Ishikawa (cell line): Measurements from ENCODE around the gene JUNB.

ENCODE experiments used
- CREB1 ChIP-seq: IDR thresholded peaks from 2 replicates; pipeline ENCODE4 v1.6.1; 2012; ENCODE audit warnings: low read depth
- EP300 ChIP-seq: IDR thresholded peaks from 2 replicates; pipeline ENCODE4 v1.6.1; 2012; ENCODE audit warnings: borderline replicate concordance
- NFIC ChIP-seq: IDR thresholded peaks from 2 replicates; pipeline ENCODE4 v1.6.1; 2012
- RAD21 ChIP-seq: IDR thresholded peaks from 2 replicates; pipeline ENCODE4 v1.6.1; 2012; ENCODE audit warnings: low read depth
- TAF1 ChIP-seq: IDR thresholded peaks from 2 replicates; pipeline ENCODE4 v1.6.1; 2012; ENCODE audit warnings: low read depth, mild to moderate bottlenecking
- TCF12 ChIP-seq: IDR thresholded peaks from 2 replicates; pipeline ENCODE4 v1.6.1; 2012; ENCODE audit warnings: low read depth
- TEAD4 ChIP-seq: IDR thresholded peaks from 2 replicates; pipeline ENCODE4 v1.6.1; 2012
- YY1 ChIP-seq: IDR thresholded peaks from 2 replicates; pipeline ENCODE4 v1.6.1; 2012; ENCODE audit warnings: low read depth
- TF ChIP-seq, protein P1 (sequence below): IDR thresholded peaks from 2 replicates; pipeline ENCODE4 v1.6.1; 2012; ENCODE audit warnings: low read depth, mild to moderate bottlenecking
- TF ChIP-seq, protein P2 (sequence below): IDR thresholded peaks from 2 replicates; pipeline ENCODE4 v1.6.1; 2012
- TF ChIP-seq, protein P3 (sequence below): IDR thresholded peaks from 2 replicates; pipeline ENCODE4 v1.6.1; 2012

DNA sequence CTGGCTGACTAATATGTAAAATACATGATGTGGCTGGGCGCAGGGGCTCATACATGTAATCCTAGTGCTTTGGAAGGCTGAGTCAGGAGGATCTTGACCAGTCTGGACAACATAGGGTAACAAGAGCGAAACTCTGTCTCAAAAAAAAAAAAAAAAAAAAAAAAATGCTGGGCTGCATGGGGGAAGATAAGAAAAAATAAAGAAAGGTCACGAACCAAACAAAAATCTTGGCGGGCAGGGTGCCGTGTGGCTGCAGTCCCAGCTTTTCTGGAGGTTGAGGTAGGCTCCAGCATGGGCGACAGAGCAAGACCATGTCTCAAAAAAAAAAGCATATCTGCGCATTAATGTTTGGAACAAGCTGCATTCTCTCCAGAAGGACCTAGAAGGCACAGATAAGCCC, 23.8 kb downstream of the JUNB start:
- TF ChIP-seq YY1 (no peak), TEAD4 (no peak), TCF12 (no peak), CREB1 (no peak), EP300 (no peak), NFIC (no peak), RAD21 (no peak), TAF1 (no peak)
- TF ChIP-seq, protein P1, sequence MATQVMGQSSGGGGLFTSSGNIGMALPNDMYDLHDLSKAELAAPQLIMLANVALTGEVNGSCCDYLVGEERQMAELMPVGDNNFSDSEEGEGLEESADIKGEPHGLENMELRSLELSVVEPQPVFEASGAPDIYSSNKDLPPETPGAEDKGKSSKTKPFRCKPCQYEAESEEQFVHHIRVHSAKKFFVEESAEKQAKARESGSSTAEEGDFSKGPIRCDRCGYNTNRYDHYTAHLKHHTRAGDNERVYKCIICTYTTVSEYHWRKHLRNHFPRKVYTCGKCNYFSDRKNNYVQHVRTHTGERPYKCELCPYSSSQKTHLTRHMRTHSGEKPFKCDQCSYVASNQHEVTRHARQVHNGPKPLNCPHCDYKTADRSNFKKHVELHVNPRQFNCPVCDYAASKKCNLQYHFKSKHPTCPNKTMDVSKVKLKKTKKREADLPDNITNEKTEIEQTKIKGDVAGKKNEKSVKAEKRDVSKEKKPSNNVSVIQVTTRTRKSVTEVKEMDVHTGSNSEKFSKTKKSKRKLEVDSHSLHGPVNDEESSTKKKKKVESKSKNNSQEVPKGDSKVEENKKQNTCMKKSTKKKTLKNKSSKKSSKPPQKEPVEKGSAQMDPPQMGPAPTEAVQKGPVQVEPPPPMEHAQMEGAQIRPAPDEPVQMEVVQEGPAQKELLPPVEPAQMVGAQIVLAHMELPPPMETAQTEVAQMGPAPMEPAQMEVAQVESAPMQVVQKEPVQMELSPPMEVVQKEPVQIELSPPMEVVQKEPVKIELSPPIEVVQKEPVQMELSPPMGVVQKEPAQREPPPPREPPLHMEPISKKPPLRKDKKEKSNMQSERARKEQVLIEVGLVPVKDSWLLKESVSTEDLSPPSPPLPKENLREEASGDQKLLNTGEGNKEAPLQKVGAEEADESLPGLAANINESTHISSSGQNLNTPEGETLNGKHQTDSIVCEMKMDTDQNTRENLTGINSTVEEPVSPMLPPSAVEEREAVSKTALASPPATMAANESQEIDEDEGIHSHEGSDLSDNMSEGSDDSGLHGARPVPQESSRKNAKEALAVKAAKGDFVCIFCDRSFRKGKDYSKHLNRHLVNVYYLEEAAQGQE = no peak
- TF ChIP-seq, protein P2, sequence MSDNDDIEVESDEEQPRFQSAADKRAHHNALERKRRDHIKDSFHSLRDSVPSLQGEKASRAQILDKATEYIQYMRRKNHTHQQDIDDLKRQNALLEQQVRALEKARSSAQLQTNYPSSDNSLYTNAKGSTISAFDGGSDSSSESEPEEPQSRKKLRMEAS = no peak
- TF ChIP-seq, protein P3, sequence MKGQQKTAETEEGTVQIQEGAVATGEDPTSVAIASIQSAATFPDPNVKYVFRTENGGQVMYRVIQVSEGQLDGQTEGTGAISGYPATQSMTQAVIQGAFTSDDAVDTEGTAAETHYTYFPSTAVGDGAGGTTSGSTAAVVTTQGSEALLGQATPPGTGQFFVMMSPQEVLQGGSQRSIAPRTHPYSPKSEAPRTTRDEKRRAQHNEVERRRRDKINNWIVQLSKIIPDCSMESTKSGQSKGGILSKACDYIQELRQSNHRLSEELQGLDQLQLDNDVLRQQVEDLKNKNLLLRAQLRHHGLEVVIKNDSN = no peak
